ENCODE results near the gene MAGEE1. TPM values are rescaled to one million over a fixed set of nuclear protein-coding genes. Genes with fewer than 3 reads are reported as not detected.

The MAGEE1 gene
- total RNA-seq, 1 experiment from 2014 or later, result 1.6 TPM

GRCh38 chrX:76439188-76439587 lies 11.7 kb downstream of the MAGEE1 start:
- H3K27ac ChIP-seq (ENCODE audit: low read length), result no peak overlapping the region
- intact Hi-C loops (cut with micrococcal nuclease; ENCODE audit: unreplicated experiment), result no loop called here
- no peak overlapping the region for H3K4me3 ChIP-seq (ENCODE audit: low read depth in 2 of 2, low read length in 2 of 2)
- ATAC-seq, result no peak
- H3K36me3 ChIP-seq (ENCODE audit: control insufficient read depth, insufficient read depth, low read length), result no peaks in the 10 kb centered on the region
- H3K27me3 ChIP-seq (ENCODE audit: control insufficient read depth, insufficient read depth, low read length), result no peaks in the 10 kb centered on the region
- ChIA-PET POLR2A (no interaction called here), CTCF (no interaction called here)
- in situ Hi-C loops (cut with HindIII; ENCODE audit: low pct_unique_long_range_greater_than_20kb, low sequenced_read_pairs), result no loop called here
- no peaks in the 10 kb centered on the region for H3K9me3 ChIP-seq (ENCODE audit: control insufficient read depth, insufficient read depth, low read depth, low read length)
- no peak for TF ChIP-seq TCF7L2 (IDR thresholded peaks at IDR 0.05; ENCODE audit: low read depth, low read length)
- no peak for TF ChIP-seq POLR2AphosphoS5 (IDR thresholded peaks at IDR 0.05; ENCODE audit: low read depth, low read length)
- no peak for TF ChIP-seq REST (IDR thresholded peaks at IDR 0.05; ENCODE audit: insufficient read depth in 1 of 2, low read depth in 2 of 2, low read length in 1 of 2)
- TF ChIP-seq CTCF (IDR thresholded peaks at IDR 0.05), result no peak
- TF ChIP-seq SIN3A (IDR thresholded peaks at IDR 0.05; ENCODE audit: borderline replicate concordance, insufficient read depth, low read depth, low read length), result no peak
- no peak for DNase-seq (ENCODE audit: low read depth, low spot score)
- no TSS peak for BruUV-seq (replicated peaks)
- no peaks in the 10 kb centered on the region for H3K4me1 ChIP-seq (ENCODE audit: control insufficient read depth, insufficient read depth, low read length)

- no peaks in the 10 kb centered on the region for H3K36me3 ChIP-seq (ENCODE audit: control insufficient read depth, insufficient read depth, low read length)
- DNase-seq (ENCODE audit: low read depth, low spot score) (no peak), ATAC-seq (no peak)
- H3K4me3 ChIP-seq (ENCODE audit: low read depth in 2 of 2, low read length in 2 of 2), result no peak overlapping the region
- POLR2A ChIA-PET, result no interaction called here
- BruUV-seq (replicated peaks), result no TSS peak
- TF ChIP-seq POLR2AphosphoS5 (IDR thresholded peaks at IDR 0.05; ENCODE audit: low read depth, low read length) (no peak), REST (IDR thresholded peaks at IDR 0.05; ENCODE audit: insufficient read depth in 1 of 2, low read depth in 2 of 2, low read length in 1 of 2) (no peak), TCF7L2 (IDR thresholded peaks at IDR 0.05; ENCODE audit: low read depth, low read length) (no peak), CTCF (IDR thresholded peaks at IDR 0.05) (no peak), SIN3A (IDR thresholded peaks at IDR 0.05; ENCODE audit: borderline replicate concordance, insufficient read depth, low read depth, low read length) (no peak)
- intact Hi-C loops (cut with micrococcal nuclease; ENCODE audit: unreplicated experiment), result loop anchor here (2.0 kb wide), 1 partner anchor 175 kb away; no protein-coding TSS in a partner anchor
- no peaks in the 10 kb centered on the region for H3K9me3 ChIP-seq (ENCODE audit: control insufficient read depth, insufficient read depth, low read depth, low read length)
- CTCF ChIA-PET, result interaction anchor here (2.4 kb wide), 1 partner anchor 175 kb away, joined by 13 read pairs; no protein-coding TSS in a partner anchor
- no peak overlapping the region for H3K27ac ChIP-seq (ENCODE audit: low read length)
- in situ Hi-C loops (cut with HindIII; ENCODE audit: low pct_unique_long_range_greater_than_20kb, low sequenced_read_pairs), result no loop called here
- no peaks in the 10 kb centered on the region for H3K4me1 ChIP-seq (ENCODE audit: control insufficient read depth, insufficient read depth, low read length)
- no peaks in the 10 kb centered on the region for H3K27me3 ChIP-seq (ENCODE audit: control insufficient read depth, insufficient read depth, low read length)
These were observed 26.4 kb downstream of the MAGEE1 start for GRCh38 chrX:76453737-76454406.
